Measurements from ENCODE around the gene PIP4K2A.

PIP4K2A gene

DNA sequence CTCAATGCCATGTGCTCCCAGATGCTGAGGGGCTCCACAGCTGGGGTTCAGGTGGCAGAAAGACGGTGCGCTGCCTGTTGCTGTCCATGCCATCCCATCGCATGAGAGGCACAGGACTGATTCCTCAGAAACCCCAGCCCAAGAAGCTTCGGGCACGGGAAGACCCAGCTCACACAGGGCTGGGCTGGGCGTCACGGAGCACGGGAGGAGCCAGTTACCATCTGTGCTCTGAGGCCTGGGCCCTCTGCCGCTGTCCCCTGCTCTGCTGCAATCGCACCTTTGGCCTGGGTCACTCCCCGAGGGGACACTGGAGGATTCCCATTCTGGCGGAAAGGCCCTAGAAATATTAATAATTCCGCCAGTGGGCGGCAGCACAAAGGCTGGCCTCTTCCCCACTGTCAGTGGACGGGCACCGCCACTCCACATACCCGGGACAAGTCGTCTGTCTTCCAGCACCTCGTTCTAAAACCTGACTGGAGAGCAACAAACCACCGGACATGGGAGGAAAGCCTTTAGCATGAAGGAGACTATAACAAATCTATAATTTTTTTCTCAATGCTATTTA, 92.1 kb downstream of the PIP4K2A start:
- DNase-seq (ENCODE audit: low read depth in 2 of 3, low spot score in 1 of 3), result no peak

DNA sequence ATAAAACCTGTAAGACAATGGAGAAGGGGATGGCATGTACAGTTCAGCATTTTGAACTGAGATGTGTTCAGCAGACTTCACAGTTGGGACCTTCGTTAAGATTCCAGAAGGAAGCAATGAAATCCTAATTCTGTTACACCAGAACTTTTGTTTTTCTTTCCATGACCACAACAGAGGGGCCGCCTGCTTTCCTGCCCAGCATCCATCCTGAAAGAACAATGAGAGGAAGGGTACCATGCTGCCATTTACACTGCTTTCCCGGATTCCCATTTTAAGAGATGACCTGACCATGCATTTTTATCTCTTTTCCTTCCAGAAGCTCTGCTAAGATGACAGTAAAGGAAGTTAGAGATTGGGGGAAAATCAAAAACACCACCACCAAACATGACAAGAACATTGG, 92.7 kb downstream of the PIP4K2A start:
- DNase-seq (ENCODE audit: low read depth in 2 of 3, low spot score in 1 of 3), result no peak

DNA sequence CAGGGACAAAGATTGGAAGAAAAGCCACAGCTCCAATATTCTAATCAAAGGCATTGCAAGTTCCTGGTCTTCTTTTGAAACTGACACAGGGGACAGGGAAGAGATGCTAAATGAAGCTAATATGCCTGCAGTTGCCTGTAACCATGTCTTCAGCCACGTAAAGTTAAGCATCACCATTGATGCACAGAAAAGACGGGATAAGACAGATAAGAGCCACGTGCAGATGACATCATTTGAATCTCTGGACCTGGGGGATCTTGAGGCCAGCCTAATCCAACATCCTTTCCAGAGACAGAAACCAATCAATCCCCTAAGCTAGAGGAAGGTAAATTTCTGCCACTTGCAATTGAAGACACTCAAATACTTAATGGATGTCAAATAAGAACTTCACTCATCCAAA, 93.4 kb downstream of the PIP4K2A start:
- DNase-seq (ENCODE audit: low read depth in 2 of 3, low spot score in 1 of 3), result no peak

DNA sequence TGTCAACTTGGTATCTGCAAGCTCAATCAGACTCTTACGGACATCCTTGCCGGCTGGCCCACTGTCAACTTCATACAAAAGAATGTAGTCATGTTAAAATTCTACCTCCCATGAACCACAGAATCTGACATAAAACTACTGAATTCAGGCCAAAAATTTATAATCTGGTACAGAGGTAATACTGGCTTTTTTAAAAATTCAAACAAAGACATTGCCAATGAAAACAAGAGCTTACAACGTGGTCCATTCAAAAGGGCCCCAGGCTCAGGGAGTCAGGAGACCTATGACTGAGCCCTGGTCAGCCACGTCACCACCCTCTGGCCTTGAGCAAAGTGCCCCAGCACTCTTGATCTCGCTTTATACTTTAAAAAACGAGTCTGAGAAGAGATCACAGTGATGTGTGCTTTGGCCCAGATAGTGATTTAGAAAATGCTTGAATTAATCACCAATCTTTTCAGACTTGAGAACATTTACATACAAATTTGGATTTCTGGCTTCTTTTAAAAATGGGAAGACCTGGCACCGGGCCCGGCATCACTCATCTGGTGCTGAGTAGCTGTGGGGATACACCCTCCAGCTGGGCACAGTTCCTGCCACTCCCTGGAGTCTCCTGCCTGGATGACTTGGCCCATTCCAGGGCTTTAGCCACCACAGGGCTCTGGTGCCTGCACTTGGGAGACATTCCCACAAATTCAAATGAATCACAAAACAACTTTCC, 94.1 kb downstream of the PIP4K2A start:
- no peak for DNase-seq (ENCODE audit: low read depth in 2 of 3, low spot score in 1 of 3)

DNA sequence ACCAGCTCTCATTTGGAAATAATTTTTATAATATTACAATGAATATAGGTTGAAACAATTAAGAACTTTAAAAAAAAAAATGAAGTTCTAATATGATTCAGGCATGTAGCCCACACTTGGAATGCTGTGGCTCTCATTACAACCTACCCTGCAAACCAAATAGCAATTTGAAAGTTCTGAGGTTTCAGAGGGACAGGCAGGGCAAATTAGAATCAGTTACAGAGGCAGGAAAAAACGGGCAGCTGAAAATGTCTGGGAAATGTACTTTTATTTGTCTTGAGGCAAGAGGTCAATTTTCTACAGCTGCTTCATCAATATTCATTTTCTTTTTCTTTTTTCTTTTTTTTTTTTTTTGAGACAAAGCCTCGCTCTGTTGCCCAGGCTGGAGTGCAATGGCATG, 95.3 kb downstream of the PIP4K2A start:
- no peak for DNase-seq (ENCODE audit: low read depth in 2 of 3, low spot score in 1 of 3)

DNA sequence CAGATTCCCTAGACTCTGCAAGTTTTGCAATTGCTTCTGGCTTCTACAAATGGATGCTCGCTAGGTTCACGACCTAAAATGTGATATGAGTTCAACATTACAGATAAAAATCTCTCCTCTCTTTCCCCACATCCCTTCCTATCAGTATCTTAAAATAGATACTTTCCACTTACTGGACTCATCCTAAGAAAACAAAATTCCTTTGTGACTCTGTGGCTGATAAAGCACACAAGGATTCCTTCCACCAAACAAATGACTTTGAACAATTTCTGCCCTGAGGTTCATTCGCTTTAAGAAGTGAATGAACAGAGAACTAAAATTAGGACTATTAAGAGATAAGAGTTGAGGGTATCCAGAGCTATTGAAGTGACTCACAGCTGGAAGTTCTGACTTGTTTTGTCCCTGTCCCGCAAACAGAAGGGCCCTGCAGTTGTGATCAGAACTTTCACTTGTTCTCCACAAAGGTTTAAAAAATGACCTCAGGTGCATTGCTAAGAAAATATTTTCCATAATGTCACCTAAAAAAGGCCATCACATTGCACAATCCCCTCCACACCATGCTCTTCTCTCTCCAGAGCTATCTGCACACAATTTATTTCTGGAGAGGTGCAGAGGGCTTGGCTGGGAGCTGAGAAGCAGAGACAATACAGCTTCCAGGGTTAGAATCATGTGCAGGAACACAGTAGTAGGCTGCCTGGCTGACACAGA, 96.1 kb downstream of the PIP4K2A start:
- no peak for DNase-seq (ENCODE audit: low read depth in 2 of 3, low spot score in 1 of 3)

DNA sequence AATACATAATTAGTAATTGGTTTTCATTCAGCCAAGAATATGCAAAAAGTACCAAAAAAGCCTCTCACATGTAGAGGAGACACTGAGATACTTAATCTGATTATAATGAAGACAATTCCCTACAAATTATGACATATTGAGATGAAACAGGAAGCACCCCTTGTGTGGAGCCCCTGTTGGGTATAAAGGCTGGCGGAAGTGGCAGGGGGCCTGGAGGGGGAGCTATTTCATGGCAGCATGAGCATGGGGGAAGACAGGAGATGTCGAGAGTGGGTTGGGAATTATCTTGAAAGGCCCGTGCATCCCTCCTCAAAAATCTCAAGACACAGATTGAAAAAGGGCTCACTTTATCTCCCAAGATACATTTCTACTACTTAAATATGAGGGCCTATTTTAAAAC, 96.9 kb downstream of the PIP4K2A start:
- DNase-seq (ENCODE audit: low read depth in 2 of 3, low spot score in 1 of 3), result no peak

DNA sequence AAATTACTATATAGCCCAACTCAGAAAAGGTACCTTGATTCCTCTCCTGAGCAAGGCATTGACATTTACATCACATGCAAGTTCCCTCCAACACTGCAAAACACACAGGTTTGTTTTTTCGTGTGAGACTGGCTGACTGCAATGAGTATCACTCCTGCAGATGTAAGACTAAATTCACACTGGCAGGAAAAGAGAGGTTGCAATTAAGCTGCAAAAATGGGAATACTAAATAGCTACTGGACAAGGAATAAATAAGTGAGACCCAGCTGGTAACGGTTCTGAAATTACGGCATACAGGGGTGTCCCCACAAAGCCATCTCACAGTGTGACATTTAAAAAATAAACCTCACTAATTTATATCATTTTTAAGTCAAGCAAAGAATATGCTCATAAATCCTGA, 97.3 kb downstream of the PIP4K2A start:
- no peak for DNase-seq (ENCODE audit: low read depth in 2 of 3, low spot score in 1 of 3)

DNA sequence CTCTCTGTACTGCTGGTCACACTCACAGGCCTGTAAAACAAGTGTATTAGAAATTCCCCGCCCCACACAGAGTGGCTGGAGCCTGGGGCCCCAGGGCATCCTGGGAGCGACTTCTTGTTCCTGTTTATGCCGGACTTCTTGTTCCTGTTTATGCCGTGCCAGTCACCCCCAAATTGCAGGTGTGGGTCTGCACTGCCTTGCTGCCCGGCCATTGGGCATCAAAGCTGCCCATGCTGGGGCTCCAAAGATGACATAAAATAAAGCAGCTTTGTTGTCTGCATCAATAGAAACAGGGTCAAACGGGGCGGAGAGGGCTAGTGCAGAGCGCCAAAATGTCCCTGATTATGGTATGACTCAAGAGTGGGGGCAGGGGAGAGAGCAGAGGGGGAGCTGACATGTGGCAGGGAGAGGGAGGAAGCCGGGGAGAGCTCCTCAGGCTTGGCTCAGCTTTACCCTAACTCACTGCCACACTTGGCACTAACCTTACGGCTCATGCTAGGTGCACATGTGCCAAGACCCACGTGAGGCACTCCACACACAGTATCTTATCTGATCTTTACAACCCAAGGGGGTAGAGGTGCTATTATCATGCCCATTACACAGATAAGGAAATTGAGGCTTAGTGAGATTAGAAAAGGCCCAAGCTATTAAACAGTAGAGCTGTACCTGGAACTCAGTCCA, 98.4 kb downstream of the PIP4K2A start:
- no peak for DNase-seq (ENCODE audit: low read depth in 2 of 3, low spot score in 1 of 3)

DNA sequence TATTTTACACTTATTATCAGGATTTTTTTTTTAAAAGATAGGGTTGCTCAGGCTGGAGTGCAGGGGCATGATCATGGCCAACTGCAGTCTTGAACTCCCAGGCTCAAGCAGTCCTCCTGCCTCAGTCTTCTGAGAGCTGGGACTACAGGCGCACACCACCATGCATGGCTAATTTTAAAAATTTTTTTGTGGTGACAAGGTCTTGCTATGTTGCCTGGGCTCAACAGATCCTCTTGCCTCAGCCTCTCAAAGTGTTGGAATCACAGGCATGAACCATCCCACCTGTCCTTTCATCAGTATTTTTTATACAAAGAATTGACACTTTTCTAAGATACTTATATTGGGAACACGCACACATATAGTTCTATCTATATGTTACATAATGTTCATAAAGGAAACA, 99.3 kb downstream of the PIP4K2A start:
- no peak for DNase-seq (ENCODE audit: low read depth in 2 of 3, low spot score in 1 of 3)

DNA sequence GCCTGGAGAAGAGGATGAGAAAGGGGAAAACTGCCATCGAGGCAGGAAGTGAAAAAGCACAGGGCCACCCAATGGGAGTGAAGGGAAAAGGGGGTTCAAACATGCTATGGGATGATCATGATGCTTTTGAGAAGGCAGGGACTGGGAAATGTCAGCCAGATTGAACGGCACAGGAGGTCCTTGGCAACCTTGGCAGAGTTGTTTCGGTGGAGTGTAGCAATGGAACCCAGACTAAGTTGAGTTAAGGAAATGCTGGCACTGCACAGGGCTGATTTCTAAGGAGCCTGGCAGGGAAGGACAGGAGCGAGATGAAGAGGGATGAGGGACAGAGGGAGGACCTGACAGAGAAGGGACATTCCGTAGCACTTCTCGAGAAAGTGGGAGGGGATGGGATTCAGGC, 101.4 kb downstream of the PIP4K2A start:
- DNase-seq (ENCODE audit: low read depth in 2 of 3, low spot score in 1 of 3), result no peak

DNA sequence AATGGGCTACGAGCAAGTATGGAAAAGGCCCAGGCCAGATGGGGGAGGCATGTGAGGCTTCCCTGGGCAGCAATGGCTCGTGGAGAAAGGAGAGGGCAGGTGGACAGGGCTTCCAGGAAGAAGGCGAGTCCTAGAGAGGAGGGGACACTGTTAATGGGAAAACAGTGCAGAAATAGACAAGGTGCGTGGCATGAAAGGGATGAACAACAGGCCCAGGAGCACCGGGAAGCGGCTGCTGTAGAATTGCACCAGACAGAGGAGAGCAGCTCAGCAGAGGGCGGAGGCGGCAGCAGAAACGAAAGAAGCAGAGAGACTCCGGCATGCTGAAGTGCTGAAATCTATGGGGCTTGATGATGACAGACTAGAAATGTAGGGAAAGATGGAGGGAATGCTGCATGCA, 102.1 kb downstream of the PIP4K2A start:
- no peak for DNase-seq (ENCODE audit: low read depth in 2 of 3, low spot score in 1 of 3)

DNA sequence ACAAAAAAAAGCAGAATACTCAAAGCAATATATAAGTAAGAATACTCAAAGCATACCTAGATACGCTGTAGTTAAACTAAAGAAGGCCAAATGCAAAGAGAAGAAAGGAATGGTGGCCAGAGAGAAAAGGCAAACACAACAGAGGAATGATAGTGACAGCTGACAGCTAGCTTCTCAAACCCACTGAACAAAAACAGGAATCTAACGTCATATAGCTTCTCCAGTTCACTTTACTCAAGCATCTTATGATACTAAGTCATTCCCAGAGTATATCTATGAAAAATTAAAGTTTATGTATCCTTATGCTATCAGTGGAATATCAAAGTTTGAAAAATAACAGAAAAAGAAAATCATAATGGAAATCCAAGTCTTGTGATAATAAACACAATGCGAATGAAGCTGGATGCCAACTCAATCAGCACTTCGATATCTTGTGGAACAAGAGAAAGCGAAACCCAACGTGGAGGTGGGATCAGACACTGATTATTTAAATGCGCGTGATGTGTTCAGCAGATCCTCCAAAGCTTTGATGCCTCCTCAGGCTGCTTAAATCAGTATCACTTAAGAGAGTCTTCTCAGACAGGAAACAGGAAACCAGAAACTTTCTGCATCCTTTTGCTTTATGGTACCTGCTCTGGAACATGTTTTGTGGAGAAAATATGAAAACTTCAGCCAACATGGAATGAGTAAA, 102.8 kb downstream of the PIP4K2A start:
- peak in 1 of 3 donors; percentile 36 for DNase-seq (ENCODE audit: low read depth in 2 of 3, low spot score in 1 of 3)

DNA sequence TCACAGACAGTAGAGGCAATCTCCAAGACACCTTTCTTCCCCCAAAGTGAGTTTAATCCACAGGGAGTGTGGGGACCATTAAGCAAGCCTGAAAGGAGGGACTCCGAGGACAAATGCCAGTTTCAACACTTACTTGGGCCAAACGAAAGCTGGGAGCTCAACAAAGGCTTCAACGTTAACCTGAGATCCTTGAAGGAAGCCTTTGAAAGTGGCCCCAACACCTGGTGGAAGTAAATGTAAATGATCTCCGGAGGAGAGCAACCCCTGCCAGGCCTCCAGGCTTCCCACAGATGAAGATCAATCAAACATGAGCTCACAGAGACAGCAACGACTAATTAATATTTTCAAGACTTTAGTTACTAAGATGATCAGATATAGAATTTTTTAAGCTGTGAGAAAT, 103.8 kb downstream of the PIP4K2A start:
- no peak for DNase-seq (ENCODE audit: low read depth in 2 of 3, low spot score in 1 of 3)

DNA sequence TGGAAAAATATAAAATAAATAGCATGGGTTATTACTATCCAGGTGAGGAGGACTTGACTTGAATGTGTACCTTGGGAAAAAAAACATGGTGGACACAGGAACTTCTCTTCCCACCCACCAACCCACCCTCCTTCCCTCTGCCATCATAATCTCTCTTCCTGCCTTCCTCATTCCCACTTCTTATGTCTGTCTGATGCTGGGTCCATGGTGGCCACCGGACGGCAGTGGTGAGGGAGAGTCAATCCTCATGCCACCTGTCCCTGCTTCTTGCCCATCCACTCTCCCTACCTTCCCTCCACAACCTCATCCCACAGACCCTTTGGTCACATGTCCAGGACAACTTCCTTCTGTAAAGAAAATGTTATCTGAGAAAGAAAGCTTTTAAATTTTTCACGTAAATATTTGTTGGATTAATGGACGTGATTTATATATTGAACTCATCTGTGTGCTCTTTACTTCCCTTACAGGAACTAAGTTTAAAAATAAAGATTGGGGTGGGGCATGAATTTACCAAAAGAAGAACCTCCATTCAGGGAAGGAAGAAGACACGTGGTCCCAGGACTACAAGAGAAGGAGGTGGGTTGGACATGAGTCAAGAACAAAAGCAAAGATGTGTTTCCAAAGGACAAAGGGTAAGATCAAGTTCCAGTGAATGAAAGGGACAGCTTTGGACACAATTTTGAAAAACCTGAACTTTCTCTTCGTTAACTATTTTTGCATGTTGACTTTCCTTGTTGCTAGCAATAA, 104.5 kb downstream of the PIP4K2A start:
- no peak for DNase-seq (ENCODE audit: low read depth in 2 of 3, low spot score in 1 of 3)

DNA sequence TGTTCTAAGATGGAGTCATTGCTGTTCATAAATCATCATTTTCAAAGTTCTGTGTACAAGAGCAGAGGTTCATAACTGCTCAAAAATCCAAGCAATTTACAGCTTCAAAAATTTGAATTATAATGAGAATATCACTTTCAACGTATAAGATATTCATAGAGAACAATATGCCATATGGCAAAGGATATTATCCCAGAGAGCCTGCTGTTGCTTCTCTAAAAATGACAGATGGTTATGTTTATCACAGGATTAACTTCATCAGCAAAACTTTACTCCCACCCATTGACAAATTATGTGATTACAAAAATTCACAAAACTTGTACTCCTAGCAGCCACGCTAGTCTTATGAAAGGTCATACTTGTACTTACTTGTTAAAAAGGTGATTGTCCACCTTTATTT, 105.1 kb downstream of the PIP4K2A start:
- DNase-seq (ENCODE audit: low read depth in 2 of 3, low spot score in 1 of 3), result no peak

DNA sequence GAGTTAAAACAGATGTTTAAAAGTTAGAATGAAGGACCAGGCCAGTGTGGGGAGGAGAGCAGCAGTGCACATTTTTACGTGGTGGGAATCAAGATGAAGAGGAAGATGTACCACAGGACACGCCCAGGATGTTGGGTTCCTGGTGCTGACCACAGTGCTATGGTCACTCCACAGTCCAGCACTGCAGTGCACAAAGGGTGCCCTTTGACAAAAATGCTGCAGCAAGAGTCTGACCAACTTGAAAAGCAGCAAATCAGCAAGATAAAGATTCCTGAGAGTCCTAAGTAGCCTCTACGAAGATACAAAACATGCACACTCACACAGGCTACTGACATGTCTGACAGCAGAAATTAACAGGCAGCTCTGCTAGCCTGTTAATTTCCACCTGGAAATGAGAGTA, 107.1 kb downstream of the PIP4K2A start:
- DNase-seq (ENCODE audit: low read depth in 2 of 3, low spot score in 1 of 3), result no peak

DNA sequence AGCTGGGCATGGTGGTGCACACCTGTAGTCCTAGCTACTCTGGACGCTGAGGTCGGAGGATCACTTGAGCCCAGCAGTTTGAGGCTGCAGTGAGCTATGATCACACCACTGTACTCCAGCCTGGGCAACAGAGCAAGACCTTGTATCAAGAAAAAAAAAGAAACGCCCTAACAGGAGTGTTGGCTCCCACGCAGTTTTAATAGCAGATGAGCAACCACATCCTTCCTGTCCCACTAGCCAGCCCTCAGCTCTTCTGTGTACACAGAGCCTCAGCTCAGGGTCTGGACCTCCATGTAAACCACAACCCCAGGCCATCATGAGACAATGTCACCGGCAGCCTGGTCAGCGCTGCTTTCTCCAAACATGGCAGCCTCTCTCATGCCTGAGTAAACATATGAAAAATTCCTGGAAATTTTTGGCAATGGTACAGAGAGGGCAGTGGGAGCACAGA, 108.2 kb downstream of the PIP4K2A start:
- DNase-seq (ENCODE audit: low read depth in 2 of 3, low spot score in 1 of 3), result no peak

DNA sequence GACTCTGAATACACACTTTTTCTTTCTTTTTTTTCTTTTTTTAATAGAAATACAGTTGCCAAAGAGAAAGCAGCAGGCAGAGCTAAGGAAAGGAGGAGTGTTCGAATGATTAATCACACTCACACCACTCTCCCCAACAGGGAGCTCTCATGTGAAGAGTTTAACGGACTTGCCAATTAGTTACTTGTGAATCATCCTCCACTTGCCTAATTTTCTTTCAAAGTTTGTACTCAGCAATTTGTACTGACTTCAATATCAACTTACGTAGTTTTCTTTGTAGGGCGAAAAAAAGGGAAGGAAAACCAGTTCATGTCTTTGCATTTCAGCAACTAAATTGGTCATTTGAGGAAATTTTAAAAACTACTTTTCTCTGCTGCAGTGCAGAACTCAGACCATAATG, 109.2 kb downstream of the PIP4K2A start:
- DNase-seq (ENCODE audit: low read depth in 2 of 3, low spot score in 1 of 3), result no peak

DNA sequence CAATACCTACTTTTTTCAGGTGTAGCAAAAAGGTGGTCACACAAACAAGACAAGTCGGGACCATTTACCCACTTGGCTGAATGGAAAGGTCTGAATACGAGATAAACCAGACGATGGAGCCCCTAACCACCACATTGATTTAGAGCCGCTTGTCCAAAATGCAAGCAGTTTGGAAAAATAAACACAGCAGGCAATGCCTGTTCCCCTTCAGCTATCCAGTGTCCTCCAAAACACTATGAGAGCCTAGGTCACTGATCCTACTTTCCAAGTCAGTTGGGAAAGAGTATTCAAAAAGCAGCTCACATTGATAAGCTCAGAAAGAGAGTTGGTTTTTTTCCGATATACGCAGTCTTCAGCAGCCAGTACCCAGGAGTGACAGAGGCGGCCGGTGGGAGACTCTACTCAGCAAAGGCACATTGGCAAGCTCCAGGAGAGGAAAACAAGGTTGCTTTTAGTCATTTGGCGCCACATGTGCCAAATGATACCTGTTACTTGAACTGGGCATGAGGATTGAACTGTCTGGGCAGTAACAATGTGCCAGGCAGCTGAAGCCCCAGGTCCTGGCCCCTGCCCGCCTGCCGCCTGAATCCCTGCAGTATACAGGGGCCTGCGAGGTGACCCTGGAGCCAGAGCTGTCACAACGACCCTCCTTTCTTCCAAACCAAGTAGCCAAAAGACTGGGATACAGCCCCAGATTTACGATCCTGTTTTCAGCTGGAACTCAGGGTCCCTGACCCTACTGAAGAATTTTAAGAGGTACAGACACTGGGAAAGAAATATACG, 109.8 kb downstream of the PIP4K2A start:
- no peak for DNase-seq (ENCODE audit: low read depth in 2 of 3, low spot score in 1 of 3)
